B cell (primary cell): ENCODE results near the gene USP30. TPM values are rescaled to one million over a fixed set of nuclear protein-coding genes. Genes with fewer than 3 reads are reported as not detected.

Experiments
- ATAC-seq: fragments of 200-7000 bp; cut with Tn5 transposase; one replicate; pipeline ENCODE4 v1.10.0; 2021; ENCODE audit warnings: low read depth, mild to moderate bottlenecking, moderate number of reproducible peaks, moderate library complexity
- CTCF ChIA-PET: fragments of 350-600 bp; sonication (Branson Sonifier 250); formaldehyde crosslinking; loops from one replicate; lab custom pipeline; 2021; ENCODE audit warnings: antibody characterized with exemption, inconsistent platforms; lab: Charles Lee
- POLR2A ChIA-PET: fragments of 350-600 bp; sonication (Branson Sonifier 250); formaldehyde crosslinking; loops from one replicate; lab custom pipeline; 2021; ENCODE audit warnings: antibody characterized with exemption; lab: Charles Lee
- DNase-seq: peaks from one replicate; pipeline ENCODE4 v3.0.0; 2013
- H2AFZ ChIP-seq: 2 replicates; pipeline ENCODE4 v1.6.1; 2012; ENCODE audit warnings: mild to moderate bottlenecking, low read depth, low read length; ENCODE audit not compliant: insufficient read depth, poor library complexity, severe bottlenecking
- H3K27ac ChIP-seq, 2 donors: 1 replicate in 1 of 2; 2 replicates in 1 of 2; pipeline ENCODE4 v1.5.1; 2012 to 2013; ENCODE audit warnings: low read length in 2 of 2, mild to moderate bottlenecking in 2 of 2, moderate library complexity in 1 of 2
- H3K27me3 ChIP-seq, 4 experiments: fragments of 200-600 bp in 1 of 4; sonication (generic) in 1 of 4; replicated peaks in 1 of 4; 1 replicate in 2 of 4; 2 replicates in 2 of 4; pipeline versions ENCODE4 v1.6.1 to v1.7.0; 2013 to 2016; ENCODE audit warnings: low read length in 3 of 4, mild to moderate bottlenecking in 2 of 4, mixed read lengths in 1 of 4, moderate library complexity in 1 of 4; ENCODE audit not compliant: insufficient read depth in 4 of 4, control insufficient read depth in 3 of 4; ENCODE audit errors: control extremely low read depth in 1 of 4
- H3K36me3 ChIP-seq, 2 experiments: replicated peaks in 1 of 2; 1 replicate in 1 of 2; 2 replicates in 1 of 2; pipeline versions ENCODE4 v1.6.1 to v1.7.1; 2013; ENCODE audit warnings: low read length in 1 of 2; ENCODE audit not compliant: insufficient read depth in 2 of 2, control insufficient read depth in 1 of 2; ENCODE audit errors: control extremely low read depth in 1 of 2, extremely low read depth in 1 of 2
- H3K4me1 ChIP-seq, 2 donors: fragments of 200-600 bp in 1 of 2; sonication (generic) in 1 of 2; 1 replicate in 1 of 2; 2 replicates in 1 of 2; pipeline versions ENCODE4 v1.5.1 to v1.6.1; 2013 to 2017; ENCODE audit warnings: low read length in 2 of 2; ENCODE audit not compliant: control insufficient read depth in 2 of 2, insufficient read depth in 2 of 2
- H3K4me2 ChIP-seq: replicated peaks from 2 replicates; pipeline ENCODE3; 2012; ENCODE audit warnings: mild to moderate bottlenecking, low read depth, low read length; ENCODE audit not compliant: poor library complexity, severe bottlenecking
- H3K4me3 ChIP-seq, 5 experiments: fragments of 200-600 bp in 1 of 5; sonication (generic) in 1 of 5; 1 replicate in 3 of 5; 2 replicates in 2 of 5; pipeline versions ENCODE4 v1.5.1 to v1.7.0; 2011 to 2016; ENCODE audit warnings: low read length in 4 of 5, mild to moderate bottlenecking in 4 of 5, low read depth in 2 of 5, control low read depth in 1 of 5, moderate library complexity in 1 of 5; ENCODE audit not compliant: insufficient read depth in 1 of 5; ENCODE audit errors: control extremely low read depth in 1 of 5, extremely low read depth in 1 of 5
- H3K79me2 ChIP-seq: fragments of 200-600 bp; sonication (generic); one replicate; pipeline ENCODE4 v1.6.0; 2016; ENCODE audit warnings: low read length; ENCODE audit not compliant: control insufficient read depth, insufficient read depth
- H3K9ac ChIP-seq: fragments of 200-600 bp; sonication (generic); 2 replicates; pipeline ENCODE4 v1.6.1; 2017; ENCODE audit warnings: mild to moderate bottlenecking, low read length, moderate library complexity
- H3K9me3 ChIP-seq, 3 donors: one replicate each; pipeline versions ENCODE4 v1.6.1 to v1.7.1; 2013; ENCODE audit warnings: low read length in 2 of 3; ENCODE audit not compliant: control insufficient read depth in 2 of 3, insufficient read depth in 1 of 3; ENCODE audit errors: control extremely low read depth in 1 of 3
- H4K20me1 ChIP-seq: 2 replicates; pipeline ENCODE4 v1.6.0; 2012; ENCODE audit warnings: mild to moderate bottlenecking, low read length; ENCODE audit not compliant: insufficient read depth, control insufficient read depth, poor library complexity, severe bottlenecking
- H3K27ac Mint-ChIP-seq: one replicate; pipeline ENCODE4 v1.8.0; 2021; ENCODE audit warnings: mixed read lengths
- H3K27me3 Mint-ChIP-seq: one replicate; pipeline ENCODE4 v1.8.0; 2021; ENCODE audit warnings: mixed read lengths
- H3K4me1 Mint-ChIP-seq: one replicate; pipeline ENCODE4 v1.8.0; 2021; ENCODE audit warnings: mixed read lengths
- H3K4me3 Mint-ChIP-seq: one replicate; pipeline ENCODE4 v1.8.0; 2021; ENCODE audit warnings: mixed read lengths
- H3K9me3 Mint-ChIP-seq: one replicate; pipeline ENCODE4 v1.8.0; 2022; ENCODE audit warnings: mixed read lengths; ENCODE audit not compliant: insufficient read depth
- CTCF ChIP-seq: fragments of 200-600 bp; IDR thresholded peaks from one replicate; pipeline ENCODE4 v1.8.0; 2022; ENCODE audit warnings: antibody characterized with exemption, mild to moderate bottlenecking
- EZH2 ChIP-seq: IDR thresholded peaks from 2 replicates; pipeline ENCODE4 v1.6.1; 2012; ENCODE audit warnings: borderline replicate concordance, low read depth, mild to moderate bottlenecking, moderate library complexity, low read length; ENCODE audit not compliant: insufficient read depth, poor library complexity, severe bottlenecking
- WGBS: methylation state at CpG from one replicate; pipeline ENCODE4 v1.1.5; 2013; ENCODE audit warnings: missing lambda C conversion rate; ENCODE audit not compliant: insufficient coverage; 5-methylcytosine and 5-hydroxymethylcytosine counted together
- intact Hi-C: fragments of 100-400 bp; cut with micrococcal nuclease; formaldehyde crosslinking; loops from one replicate; pipeline ENCODE4 v1.10.0; 2022
- polyA plus RNA-seq: library from polyadenylated mRNA; depleted of rRNA; stranded (reverse); fragments of >200 nt; gene quantifications from 2 replicates; pipeline ENCODE4 v1.2.3, GENCODE V29; 2012
- total RNA-seq, 2 donors: library from RNA; stranded (reverse); fragments of 120-200 nt in 1 of 2; gene quantifications; 1 replicate in 1 of 2; 2 replicates in 1 of 2; pipeline versions ENCODE4 v1.2.3 to v1.2.4, GENCODE V29; 2013 to 2022

The USP30 gene
- total and polyA plus RNA-seq, 2 donors (not counting 1 experiment from before 2014, with no cell fraction given): 7.2 to 32.5 TPM

GRCh38 chr12:109004017-109004416 is 48.4 kb upstream of the USP30 start:
- Histone ChIP-seq H3K4me3 (no peak overlapping the region), H3K4me1 (no peaks in the 10 kb centered on the region), H4K20me1 (no peaks in the 10 kb centered on the region), H3K27me3 (no peaks in the 10 kb centered on the region), H3K27ac (no peak overlapping the region), H2AFZ (no peak overlapping the region), H3K9ac (no peak overlapping the region), H3K36me3 (no peaks in the 10 kb centered on the region), H3K9me3 (no peaks in the 10 kb centered on the region), H3K4me2 (no peak overlapping the region), H3K79me2 (no peaks in the 10 kb centered on the region)
- POLR2A ChIA-PET: no interaction called here
- H3K4me1 Mint-ChIP-seq: no peaks in the 10 kb centered on the region
- 67% methylated on average over 1 of the region's 3 CpGs for WGBS
- intact Hi-C loops: no loop called here
- H3K4me3 Mint-ChIP-seq: no peak overlapping the region
- peaks cover 20% of the 10 kb centered on the region for H3K27me3 Mint-ChIP-seq
- no peak for DNase-seq
- no peaks in the 10 kb centered on the region for H3K9me3 Mint-ChIP-seq
- no peak for TF ChIP-seq EZH2
- TF ChIP-seq CTCF: no peak
- CTCF ChIA-PET: no interaction called here
- H3K27ac Mint-ChIP-seq: no peak overlapping the region
- no peak for ATAC-seq

- Histone ChIP-seq H3K4me2 (no peak overlapping the region), H2AFZ (no peak overlapping the region), H3K27me3 (no peaks in the 10 kb centered on the region), H4K20me1 (no peaks in the 10 kb centered on the region), H3K4me3 (no peak overlapping the region), H3K9me3 (no peaks in the 10 kb centered on the region), H3K79me2 (no peaks in the 10 kb centered on the region), H3K9ac (no peak overlapping the region), H3K27ac (no peak overlapping the region), H3K4me1 (no peaks in the 10 kb centered on the region), H3K36me3 (no peaks in the 10 kb centered on the region)
- H3K27me3 Mint-ChIP-seq: peaks cover 31% of the 10 kb centered on the region
- TF ChIP-seq EZH2 (no peak), CTCF (no peak)
- no peaks in the 10 kb centered on the region for H3K9me3 Mint-ChIP-seq
- H3K27ac Mint-ChIP-seq: no peak overlapping the region
- intact Hi-C loops: no loop called here
- DNase-seq (no peak), ATAC-seq (no peak)
- no peaks in the 10 kb centered on the region for H3K4me1 Mint-ChIP-seq
- POLR2A ChIA-PET: no interaction called here
- H3K4me3 Mint-ChIP-seq: no peak overlapping the region
- CTCF ChIA-PET: no interaction called here
- no CpG with 5 or more reads among the region's 1 CpG for WGBS
Measured at GRCh38 chr12:109009766-109010165, 42.6 kb upstream of the USP30 start.
